Measurements from ENCODE around the gene DNAJC5. TPM values are rescaled to one million over a fixed set of nuclear protein-coding genes. Genes with fewer than 3 reads are reported as not detected.

The DNAJC5 gene
- total and polyA plus RNA-seq, 2 donors (not counting 1 experiment from before 2014, with no cell fraction given) = 12.2 to 33.3 TPM

DNA sequence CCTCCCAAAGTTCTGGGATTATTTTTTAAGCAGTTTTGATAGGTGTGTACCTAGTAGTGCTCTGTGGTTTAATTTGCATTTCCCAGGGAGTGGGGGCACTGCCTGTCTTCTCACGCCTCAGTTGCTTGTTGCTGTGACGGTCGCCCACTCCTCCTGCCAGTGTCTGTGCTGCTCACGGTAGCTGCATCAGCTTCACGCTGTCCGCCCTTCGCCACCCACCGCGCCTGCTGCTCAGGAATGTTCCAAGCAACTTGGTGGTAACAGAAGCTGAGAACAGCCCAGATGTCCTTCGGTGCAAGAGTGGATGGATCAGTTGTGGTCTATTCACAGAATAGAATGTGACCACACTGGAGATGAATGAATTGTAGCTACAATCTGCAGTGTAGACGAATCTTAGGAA is 22.9 kb downstream of the DNAJC5 start:
- H4K20me1 ChIP-seq (ENCODE audit: control insufficient read depth, insufficient read depth, low read length, poor library complexity, severe bottlenecking) = peaks cover 80% of the 10 kb centered on the region
- peak overlapping the region; percentile 0 for H3K9ac ChIP-seq (ENCODE audit: low read length)
- peak overlapping the region; percentile 55 for H3K4me3 Mint-ChIP-seq
- intact Hi-C loops (cut with micrococcal nuclease) = no loop called here
- CTCF ChIA-PET = no interaction called here
- H3K36me3 ChIP-seq (replicated peaks in 1 of 2; ENCODE audit: control extremely low read depth in 1 of 2, control insufficient read depth in 1 of 2, extremely low read depth in 1 of 2, insufficient read depth in 2 of 2, low read length in 1 of 2) = peaks cover 1 to 19% of the 10 kb centered on the region in 2 experiments
- H2AFZ ChIP-seq (ENCODE audit: insufficient read depth, low read depth, low read length, poor library complexity, severe bottlenecking) = no peak overlapping the region
- ATAC-seq (ENCODE audit: low read depth) = peak; percentile 36
- peak overlapping the region; percentile 64 for H3K27ac Mint-ChIP-seq
- H3K4me2 ChIP-seq (replicated peaks; ENCODE audit: low read depth, low read length, poor library complexity, severe bottlenecking) = peak overlapping the region; percentile 50
- peaks cover 11 to 32% of the 10 kb centered on the region in 2 donors for H3K4me1 ChIP-seq (ENCODE audit: control insufficient read depth in 2 of 2, insufficient read depth in 2 of 2, low read length in 2 of 2)
- H3K27ac ChIP-seq (ENCODE audit: low read length in 2 of 2) = peak overlapping the region in 1 of 2 donors; percentile 38
- peaks cover 2 to 33% (median 8%) of the 10 kb centered on the region in 3 donors for H3K9me3 ChIP-seq (ENCODE audit: control extremely low read depth in 1 of 3, control insufficient read depth in 2 of 3, insufficient read depth in 1 of 3, low read length in 2 of 3)
- peaks cover 91% of the 10 kb centered on the region for H3K79me2 ChIP-seq (ENCODE audit: control insufficient read depth, insufficient read depth, low read length)
- H3K27me3 Mint-ChIP-seq = no peaks in the 10 kb centered on the region
- H3K4me3 ChIP-seq (ENCODE audit: control extremely low read depth in 1 of 5, extremely low read depth in 1 of 5, insufficient read depth in 1 of 5, low read depth in 2 of 5, low read length in 4 of 5) = no peak overlapping the region
- H3K9me3 Mint-ChIP-seq (ENCODE audit: insufficient read depth) = peaks cover 2% of the 10 kb centered on the region
- H3K4me1 Mint-ChIP-seq = peaks cover 31% of the 10 kb centered on the region
- WGBS (ENCODE audit: insufficient coverage) = 45% methylated on average over 11 of the region's 11 CpGs
- DNase-seq = no peak
- TF ChIP-seq, protein P1, sequence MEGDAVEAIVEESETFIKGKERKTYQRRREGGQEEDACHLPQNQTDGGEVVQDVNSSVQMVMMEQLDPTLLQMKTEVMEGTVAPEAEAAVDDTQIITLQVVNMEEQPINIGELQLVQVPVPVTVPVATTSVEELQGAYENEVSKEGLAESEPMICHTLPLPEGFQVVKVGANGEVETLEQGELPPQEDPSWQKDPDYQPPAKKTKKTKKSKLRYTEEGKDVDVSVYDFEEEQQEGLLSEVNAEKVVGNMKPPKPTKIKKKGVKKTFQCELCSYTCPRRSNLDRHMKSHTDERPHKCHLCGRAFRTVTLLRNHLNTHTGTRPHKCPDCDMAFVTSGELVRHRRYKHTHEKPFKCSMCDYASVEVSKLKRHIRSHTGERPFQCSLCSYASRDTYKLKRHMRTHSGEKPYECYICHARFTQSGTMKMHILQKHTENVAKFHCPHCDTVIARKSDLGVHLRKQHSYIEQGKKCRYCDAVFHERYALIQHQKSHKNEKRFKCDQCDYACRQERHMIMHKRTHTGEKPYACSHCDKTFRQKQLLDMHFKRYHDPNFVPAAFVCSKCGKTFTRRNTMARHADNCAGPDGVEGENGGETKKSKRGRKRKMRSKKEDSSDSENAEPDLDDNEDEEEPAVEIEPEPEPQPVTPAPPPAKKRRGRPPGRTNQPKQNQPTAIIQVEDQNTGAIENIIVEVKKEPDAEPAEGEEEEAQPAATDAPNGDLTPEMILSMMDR (IDR thresholded peaks at IDR 0.05) = no peak
- no peak for TF ChIP-seq EZH2 (IDR thresholded peaks at IDR 0.05; ENCODE audit: borderline replicate concordance, insufficient read depth, low read depth, low read length, poor library complexity, severe bottlenecking)
- POLR2A ChIA-PET = interaction anchor here (0.5 kb wide), 1 partner anchor 54 kb away, joined by 9 read pairs; no protein-coding TSS in a partner anchor
- H3K27me3 ChIP-seq (replicated peaks in 1 of 4; ENCODE audit: control extremely low read depth in 1 of 4, control insufficient read depth in 3 of 4, insufficient read depth in 4 of 4, low read length in 3 of 4) = no peaks in the 10 kb centered on the region

DNA sequence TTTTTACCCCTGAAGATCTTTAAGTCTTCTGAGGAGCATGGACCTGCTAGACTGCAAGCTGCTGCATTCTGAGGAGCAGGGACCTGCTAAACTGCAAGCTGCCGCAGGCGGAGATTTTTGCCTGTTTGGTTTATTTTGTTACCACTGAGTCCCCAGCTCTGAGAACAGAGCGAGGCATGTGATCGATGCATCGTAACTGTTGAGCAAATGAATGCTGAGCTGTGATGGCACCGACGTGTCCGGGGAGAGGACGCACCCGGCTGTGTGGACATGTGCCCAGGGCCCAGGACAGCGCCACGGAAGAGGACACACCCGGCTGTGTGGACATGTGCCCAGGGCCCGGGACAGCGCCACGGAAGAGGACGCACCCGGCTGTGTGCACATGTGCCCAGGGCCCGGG is 24.2 kb downstream of the DNAJC5 start:
- Histone ChIP-seq H3K4me1 (ENCODE audit: control insufficient read depth in 2 of 2, insufficient read depth in 2 of 2, low read length in 2 of 2) (peaks cover 11 to 21% of the 10 kb centered on the region in 2 donors), H3K79me2 (ENCODE audit: control insufficient read depth, insufficient read depth, low read length) (peaks cover 91% of the 10 kb centered on the region), H3K27ac (ENCODE audit: low read length in 2 of 2) (no peak overlapping the region), H3K36me3 (replicated peaks in 1 of 2; ENCODE audit: control extremely low read depth in 1 of 2, control insufficient read depth in 1 of 2, extremely low read depth in 1 of 2, insufficient read depth in 2 of 2, low read length in 1 of 2) (peaks cover 1 to 19% of the 10 kb centered on the region in 2 experiments), H3K9ac (ENCODE audit: low read length) (no peak overlapping the region), H3K27me3 (replicated peaks in 1 of 4; ENCODE audit: control extremely low read depth in 1 of 4, control insufficient read depth in 3 of 4, insufficient read depth in 4 of 4, low read length in 3 of 4) (no peaks in the 10 kb centered on the region), H4K20me1 (ENCODE audit: control insufficient read depth, insufficient read depth, low read length, poor library complexity, severe bottlenecking) (peaks cover 77% of the 10 kb centered on the region), H2AFZ (ENCODE audit: insufficient read depth, low read depth, low read length, poor library complexity, severe bottlenecking) (no peak overlapping the region), H3K4me2 (replicated peaks; ENCODE audit: low read depth, low read length, poor library complexity, severe bottlenecking) (peak overlapping the region; percentile 25), H3K4me3 (ENCODE audit: control extremely low read depth in 1 of 5, extremely low read depth in 1 of 5, insufficient read depth in 1 of 5, low read depth in 2 of 5, low read length in 4 of 5) (no peak overlapping the region), H3K9me3 (ENCODE audit: control extremely low read depth in 1 of 3, control insufficient read depth in 2 of 3, insufficient read depth in 1 of 3, low read length in 2 of 3) (peaks cover 2 to 30% (median 8%) of the 10 kb centered on the region in 3 donors)
- WGBS (ENCODE audit: insufficient coverage) = 91% methylated on average over 13 of the region's 19 CpGs
- Mint-ChIP-seq H3K27ac (no peak overlapping the region), H3K4me3 (no peak overlapping the region), H3K9me3 (ENCODE audit: insufficient read depth) (peaks cover 2% of the 10 kb centered on the region), H3K27me3 (no peaks in the 10 kb centered on the region), H3K4me1 (peaks cover 27% of the 10 kb centered on the region)
- intact Hi-C loops (cut with micrococcal nuclease) = no loop called here
- ATAC-seq (ENCODE audit: low read depth) (no peak), DNase-seq (no peak)
- TF ChIP-seq EZH2 (IDR thresholded peaks at IDR 0.05; ENCODE audit: borderline replicate concordance, insufficient read depth, low read depth, low read length, poor library complexity, severe bottlenecking) = no peak
- TF ChIP-seq, protein P1 (IDR thresholded peaks at IDR 0.05) = no peak
- CTCF ChIA-PET = no interaction called here
- POLR2A ChIA-PET = interaction anchor here (0.6 kb wide), 1 partner anchor 366 kb away, joined by 3 read pairs; no protein-coding TSS in a partner anchor

All from B cell (primary cell).